NCI-H345 treated with DMSO at 0.1 percent for 48 hours (cell line): Measurements from ENCODE around the gene SCRG1.

Experiments used
- DNase-seq: peaks from one replicate; lab custom pipeline; 2025; ENCODE audit not compliant: unreplicated experiment; lab: John Stamatoyannopoulos, UW

SCRG1 gene

GRCh38 chr4:173398779-173399415 lies at the start of gene SCRG1:
Gene SCRG1, minus strand, starts transcription at chr4:173399116. Its CDS starts 7,702 bp downstream, at chr4:173391414.
- no peak for DNase-seq

GRCh38 chr4:173448103-173448502 lies 49.2 kb upstream of the SCRG1 start:
- peak; percentile 76 for DNase-seq

GRCh38 chr4:173446416-173446815 lies 47.5 kb upstream of the SCRG1 start:
- DNase-seq = no peak

- no peak for DNase-seq
These were observed 44.2 kb upstream of the SCRG1 start for GRCh38 chr4:173443121-173443520.

DNA sequence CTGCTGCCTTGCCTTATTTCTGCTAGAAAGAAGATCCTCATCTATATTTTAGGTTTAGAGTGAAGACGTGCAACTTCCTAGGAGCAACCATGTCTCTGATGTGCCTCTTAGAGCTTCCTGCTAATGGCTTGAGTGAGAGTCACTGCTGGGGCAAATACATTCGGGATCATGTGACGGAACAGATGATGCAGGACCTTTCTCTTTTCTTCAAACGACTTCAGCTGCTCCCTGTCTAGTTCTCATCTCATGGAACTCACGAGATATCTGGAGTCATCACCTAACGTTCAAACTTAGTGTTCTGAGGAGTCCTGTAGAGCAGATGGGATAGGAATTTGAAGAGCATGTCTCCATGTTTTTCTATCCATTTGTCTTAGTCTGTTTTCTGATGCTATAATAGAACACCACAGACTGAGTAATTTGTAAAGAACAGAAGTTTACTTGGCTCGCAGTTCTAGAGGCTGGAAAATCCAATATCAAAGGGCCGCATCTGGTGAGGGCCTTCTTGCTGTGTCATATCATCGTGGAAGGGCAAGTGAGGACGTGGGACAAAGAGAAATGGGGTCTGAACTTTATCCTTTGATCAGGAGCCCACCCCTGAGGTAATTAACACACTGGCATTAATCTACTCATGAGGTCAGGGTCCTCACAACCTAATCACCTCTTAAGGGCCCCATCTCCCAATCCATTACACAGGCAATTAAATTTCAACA lies 43.5 kb upstream of the SCRG1 start:
- no peak for DNase-seq

DNA sequence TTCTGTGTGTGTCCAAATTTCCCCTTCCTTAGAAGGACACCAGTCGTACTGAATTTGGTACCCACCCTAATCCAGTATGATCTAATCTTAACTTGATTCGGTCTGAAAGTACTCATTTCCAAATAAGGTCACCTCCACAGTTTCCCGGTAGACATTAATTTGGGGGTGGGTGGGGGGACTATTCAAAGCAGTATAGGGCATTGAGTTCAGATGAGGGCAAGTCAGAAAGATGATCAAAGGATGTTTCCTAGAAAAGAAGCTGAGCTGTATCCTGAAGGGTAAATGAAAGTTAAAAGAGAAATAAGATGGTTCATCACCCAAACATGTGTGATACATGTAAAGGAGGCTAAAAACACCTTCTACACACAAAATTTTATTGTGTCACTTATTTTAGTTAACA lies 42.0 kb upstream of the SCRG1 start:
- no peak for DNase-seq

GRCh38 chr4:173436771-173437265 lies 37.9 kb upstream of the SCRG1 start:
- no peak for DNase-seq

- no peak for DNase-seq
These were observed 37.2 kb upstream of the SCRG1 start for GRCh38 chr4:173436149-173436579.

DNA sequence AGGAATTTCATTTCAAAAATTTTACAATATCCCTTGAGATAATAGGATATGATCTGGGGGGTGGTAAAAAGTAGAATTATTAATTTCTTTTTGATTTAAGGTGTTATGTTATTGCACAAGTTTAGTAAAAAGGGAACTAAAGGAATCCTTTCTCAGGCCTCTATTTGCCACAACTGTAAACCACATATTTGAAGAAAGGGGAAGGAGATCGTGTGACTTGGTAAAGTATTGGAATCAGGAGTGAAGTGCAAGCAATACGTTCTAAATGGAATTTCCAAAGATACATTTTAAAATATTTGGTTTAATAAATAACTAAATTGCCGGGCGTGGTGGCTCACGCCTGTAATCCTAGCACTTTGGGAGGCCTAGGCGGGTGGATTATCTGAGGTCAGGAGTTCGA lies 35.3 kb upstream of the SCRG1 start:
- DNase-seq = no peak

DNA sequence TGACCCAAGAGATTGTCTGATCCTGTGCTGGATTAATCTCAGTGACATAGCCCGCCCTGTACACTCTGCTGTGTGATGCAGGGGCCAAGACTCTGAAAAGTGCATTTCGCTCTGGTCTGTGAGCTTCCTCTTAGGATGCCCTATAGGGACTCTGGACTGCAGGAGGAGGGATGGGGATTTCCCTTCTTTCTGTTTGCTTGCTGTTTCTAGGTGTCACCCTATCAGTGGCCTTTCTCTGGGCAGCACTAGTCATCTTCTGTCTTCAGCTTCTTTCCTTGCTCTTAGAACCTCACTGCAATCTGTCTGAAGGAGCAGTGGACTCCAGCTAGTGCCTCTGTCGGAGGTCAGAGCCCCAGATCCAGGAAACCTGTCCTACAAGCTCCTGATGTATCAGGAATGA lies 34.5 kb upstream of the SCRG1 start:
- DNase-seq = no peak

- no peak for DNase-seq
These were observed 33.5 kb upstream of the SCRG1 start for GRCh38 chr4:173432430-173432829.

GRCh38 chr4:173426064-173426463 lies 27.1 kb upstream of the SCRG1 start:
- no peak for DNase-seq

- DNase-seq = no peak
These were observed 26.2 kb upstream of the SCRG1 start for GRCh38 chr4:173424899-173425805.

DNA sequence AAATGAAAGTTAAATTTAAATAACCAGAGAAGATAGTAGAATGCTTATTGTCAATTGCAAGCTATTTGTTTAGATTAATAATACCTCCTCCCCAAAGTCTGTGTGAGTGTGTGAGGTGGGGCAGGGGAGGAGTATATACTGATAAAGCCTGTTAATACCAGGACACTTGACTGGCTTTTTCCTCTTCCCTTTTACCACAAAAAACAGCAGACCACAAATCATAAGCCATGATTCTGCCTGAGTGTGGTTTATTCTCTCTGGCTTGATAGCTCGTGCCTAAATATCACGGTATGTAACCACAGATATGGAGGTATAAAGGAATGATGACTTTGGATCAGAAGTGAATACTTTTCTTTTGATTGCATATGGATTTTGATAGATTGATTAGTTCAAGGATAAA lies 21.9 kb upstream of the SCRG1 start:
- DNase-seq = no peak

- DNase-seq = peak; percentile 38
These were observed 21.4 kb upstream of the SCRG1 start for GRCh38 chr4:173420324-173420752.

- no peak for DNase-seq
These were observed 19.7 kb upstream of the SCRG1 start for GRCh38 chr4:173418639-173419038.

DNA sequence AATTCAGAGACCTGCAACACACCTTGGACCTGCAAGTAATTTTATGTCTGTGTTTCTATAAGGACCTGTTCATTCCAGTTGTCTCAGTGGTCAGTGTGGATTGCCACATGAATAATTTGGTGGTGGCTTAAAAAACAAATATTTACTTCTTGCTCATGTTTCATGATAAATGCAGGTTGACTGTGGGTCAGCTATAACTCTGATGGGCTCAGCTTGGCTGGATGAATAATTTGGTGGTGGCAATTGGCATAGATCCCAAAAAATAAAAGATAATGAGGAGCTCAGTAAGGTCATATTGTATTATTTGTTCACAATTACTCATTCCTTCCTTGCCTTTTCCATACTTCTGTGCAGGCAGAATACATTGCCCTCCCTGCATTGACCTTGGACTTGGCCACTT lies 18.9 kb upstream of the SCRG1 start:
- no peak for DNase-seq

- DNase-seq = no peak
These were observed 17.2 kb upstream of the SCRG1 start for GRCh38 chr4:173415885-173416653.

- DNase-seq = no peak
These were observed 16.2 kb upstream of the SCRG1 start for GRCh38 chr4:173415092-173415491.

- no peak for DNase-seq
These were observed 15.5 kb upstream of the SCRG1 start for GRCh38 chr4:173414456-173414855.

DNA sequence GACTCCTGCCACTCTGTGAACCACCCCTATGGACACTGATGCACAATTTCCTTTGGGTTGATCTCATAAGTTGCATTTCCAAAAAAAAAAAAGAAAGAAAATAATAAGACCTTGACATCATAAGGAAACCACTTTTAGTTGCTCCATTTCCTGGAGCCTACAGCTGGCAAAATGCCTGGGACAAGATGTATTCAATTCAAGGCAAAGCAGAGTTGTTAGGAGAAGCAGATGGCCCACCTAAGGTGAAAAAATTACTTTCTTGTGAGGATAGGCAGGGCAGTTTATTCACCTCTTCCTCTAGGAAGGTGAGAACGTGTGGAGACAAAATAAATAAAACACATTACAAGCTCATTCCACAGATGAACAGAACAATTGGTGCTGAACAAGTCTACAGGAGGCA lies 14.1 kb upstream of the SCRG1 start:
- no peak for DNase-seq
